ENCODE results near the gene ADAMTS17.

ADAMTS17 gene

GRCh38 chr15:99993681-99994131, 348.1 kb downstream of the ADAMTS17 start:
- no CpG with 5 or more reads among the region's 10 CpGs for WGBS (ENCODE audit: extremely low coverage, insufficient coverage, insufficient read length)
- no peaks in the 10 kb centered on the region for H3K79me2 ChIP-seq (ENCODE audit: control insufficient read depth, insufficient read depth, low read length, poor library complexity)
- H3K27me3 ChIP-seq (ENCODE audit: insufficient read depth, low read length): no peaks in the 10 kb centered on the region
- H3K36me3 ChIP-seq (ENCODE audit: control insufficient read depth in 1 of 2, insufficient read depth in 2 of 2, low read length in 2 of 2): no peaks in the 10 kb centered on the region
- H3K14ac ChIP-seq (ENCODE audit: low read length): no peak overlapping the region
- H3K27ac ChIP-seq (ENCODE audit: low read depth, low read length): no peak overlapping the region
- H2AFZ ChIP-seq (ENCODE audit: insufficient read depth, low read length, poor library complexity): no peak overlapping the region
- H2BK5ac ChIP-seq (ENCODE audit: low read depth, low read length, poor library complexity): no peak overlapping the region
- H3K18ac ChIP-seq (ENCODE audit: low read length): no peak overlapping the region
- no peak overlapping the region for H3K4me2 ChIP-seq (ENCODE audit: low read length)
- no peak overlapping the region for H2AK5ac ChIP-seq (ENCODE audit: low read length)
- no peak overlapping the region for H3K4me3 ChIP-seq (ENCODE audit: low read depth, low read length)
- peaks cover 2% of the 10 kb centered on the region for H3K9me3 ChIP-seq (ENCODE audit: insufficient read depth, low read depth, low read length)
- H4K12ac ChIP-seq (ENCODE audit: low read depth, low read length): no peak overlapping the region
- H3K9ac ChIP-seq (ENCODE audit: low read length): no peak overlapping the region
- H3K4ac ChIP-seq (ENCODE audit: low read depth, low read length): no peak overlapping the region
- no peaks in the 10 kb centered on the region for H3K79me1 ChIP-seq (ENCODE audit: low read length)
- no peak overlapping the region for H4K91ac ChIP-seq (ENCODE audit: low read depth, low read length)
- no peak overlapping the region for H3K23ac ChIP-seq (ENCODE audit: low read length)
- no peak overlapping the region for H2BK12ac ChIP-seq (ENCODE audit: low read length)
- H2BK120ac ChIP-seq (ENCODE audit: insufficient read depth, low read length, poor library complexity): no peak overlapping the region
- DNase-seq: no peak
- H4K8ac ChIP-seq (ENCODE audit: low read depth, low read length): no peak overlapping the region
- H3K4me1 ChIP-seq (ENCODE audit: control insufficient read depth in 1 of 2, insufficient read depth in 2 of 2, low read length in 2 of 2): peaks cover 5 to 12% of the 10 kb centered on the region in 2 experiments

DNA sequence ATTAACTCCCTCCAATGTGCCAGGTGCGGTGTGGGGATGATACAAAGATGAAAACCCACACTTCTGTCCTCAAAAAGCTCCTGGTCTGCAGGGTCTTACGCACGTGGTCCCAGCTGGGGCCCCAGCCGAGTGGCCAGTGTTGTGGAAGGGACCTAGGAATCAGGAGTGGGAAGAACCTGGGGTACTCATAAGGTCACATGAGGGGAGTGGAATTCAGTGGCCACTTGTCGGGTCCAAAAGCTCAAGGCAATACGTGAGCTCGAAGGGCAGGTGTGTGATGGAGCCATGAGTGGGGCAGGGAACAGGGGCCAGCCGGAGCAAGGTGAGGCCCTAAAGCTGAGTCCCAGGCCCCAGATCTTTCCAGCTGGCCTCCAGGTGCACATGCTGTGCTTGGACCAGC, 348.5 kb downstream of the ADAMTS17 start:
- no peak overlapping the region for H3K18ac ChIP-seq (ENCODE audit: low read length)
- no peak overlapping the region for H2AK5ac ChIP-seq (ENCODE audit: low read length)
- no peak overlapping the region for H4K91ac ChIP-seq (ENCODE audit: low read depth, low read length)
- H3K4me2 ChIP-seq (ENCODE audit: low read length): no peak overlapping the region
- H3K36me3 ChIP-seq (ENCODE audit: control insufficient read depth in 1 of 2, insufficient read depth in 2 of 2, low read length in 2 of 2): no peaks in the 10 kb centered on the region
- no peak overlapping the region for H3K4me3 ChIP-seq (ENCODE audit: low read depth, low read length)
- H3K4ac ChIP-seq (ENCODE audit: low read depth, low read length): no peak overlapping the region
- no peak overlapping the region for H2BK5ac ChIP-seq (ENCODE audit: low read depth, low read length, poor library complexity)
- H3K27me3 ChIP-seq (ENCODE audit: insufficient read depth, low read length): no peaks in the 10 kb centered on the region
- H2BK120ac ChIP-seq (ENCODE audit: insufficient read depth, low read length, poor library complexity): no peak overlapping the region
- H3K4me1 ChIP-seq (ENCODE audit: control insufficient read depth in 1 of 2, insufficient read depth in 2 of 2, low read length in 2 of 2): peaks cover 2 to 9% of the 10 kb centered on the region in 2 experiments
- no peak overlapping the region for H3K9ac ChIP-seq (ENCODE audit: low read length)
- no peak overlapping the region for H2BK12ac ChIP-seq (ENCODE audit: low read length)
- no peaks in the 10 kb centered on the region for H3K79me2 ChIP-seq (ENCODE audit: control insufficient read depth, insufficient read depth, low read length, poor library complexity)
- H2AFZ ChIP-seq (ENCODE audit: insufficient read depth, low read length, poor library complexity): no peak overlapping the region
- H3K9me3 ChIP-seq (ENCODE audit: insufficient read depth, low read depth, low read length): peaks cover 5% of the 10 kb centered on the region
- H3K27ac ChIP-seq (ENCODE audit: low read depth, low read length): no peak overlapping the region
- DNase-seq: no peak
- no peak overlapping the region for H3K23ac ChIP-seq (ENCODE audit: low read length)
- no CpG with 5 or more reads among the region's 8 CpGs for WGBS (ENCODE audit: extremely low coverage, insufficient coverage, insufficient read length)
- H4K12ac ChIP-seq (ENCODE audit: low read depth, low read length): no peak overlapping the region
- H3K79me1 ChIP-seq (ENCODE audit: low read length): no peaks in the 10 kb centered on the region
- no peak overlapping the region for H4K8ac ChIP-seq (ENCODE audit: low read depth, low read length)
- no peak overlapping the region for H3K14ac ChIP-seq (ENCODE audit: low read length)

DNA sequence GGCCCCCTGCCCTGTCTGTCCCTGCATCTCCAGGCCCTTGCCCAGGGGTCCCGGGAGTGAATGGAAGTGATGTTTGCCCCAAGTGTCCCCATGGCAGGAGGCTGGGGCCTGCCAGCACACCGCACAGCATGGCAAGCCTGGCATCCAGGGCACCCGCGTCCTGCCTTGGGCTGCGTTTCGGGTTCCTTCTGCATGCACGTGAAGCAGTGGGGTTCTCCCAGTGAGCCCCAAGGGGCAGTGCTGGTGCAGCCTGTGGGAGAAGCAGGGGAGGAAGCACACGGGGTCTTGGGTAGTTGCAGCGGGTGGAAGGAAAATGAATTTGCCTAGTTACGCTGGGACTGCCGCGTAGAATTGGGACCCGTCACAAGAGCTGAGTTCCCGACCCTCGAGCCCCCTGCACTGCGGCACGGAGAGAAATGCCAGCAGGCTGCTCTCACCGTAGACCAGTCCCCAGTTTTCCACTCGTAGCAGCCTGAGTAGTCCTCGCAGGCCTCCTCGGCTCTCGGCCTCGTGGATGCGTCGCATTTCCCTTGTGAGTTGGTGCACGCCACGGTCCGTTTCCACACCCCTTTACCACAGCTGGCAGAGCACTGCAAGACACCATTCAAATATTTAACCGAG, 349.1 kb downstream of the ADAMTS17 start:
- no peaks in the 10 kb centered on the region for H3K27me3 ChIP-seq (ENCODE audit: insufficient read depth, low read length)
- no peak overlapping the region for H4K8ac ChIP-seq (ENCODE audit: low read depth, low read length)
- H3K36me3 ChIP-seq (ENCODE audit: control insufficient read depth in 1 of 2, insufficient read depth in 2 of 2, low read length in 2 of 2): no peaks in the 10 kb centered on the region
- no peak overlapping the region for H2BK5ac ChIP-seq (ENCODE audit: low read depth, low read length, poor library complexity)
- no CpG with 5 or more reads among the region's 29 CpGs for WGBS (ENCODE audit: extremely low coverage, insufficient coverage, insufficient read length)
- no peak overlapping the region for H3K18ac ChIP-seq (ENCODE audit: low read length)
- H3K23ac ChIP-seq (ENCODE audit: low read length): no peak overlapping the region
- H2BK12ac ChIP-seq (ENCODE audit: low read length): no peak overlapping the region
- H4K91ac ChIP-seq (ENCODE audit: low read depth, low read length): no peak overlapping the region
- H3K14ac ChIP-seq (ENCODE audit: low read length): no peak overlapping the region
- peaks cover 5% of the 10 kb centered on the region for H3K9me3 ChIP-seq (ENCODE audit: insufficient read depth, low read depth, low read length)
- H3K27ac ChIP-seq (ENCODE audit: low read depth, low read length): no peak overlapping the region
- no peak overlapping the region for H3K4me2 ChIP-seq (ENCODE audit: low read length)
- H2AK5ac ChIP-seq (ENCODE audit: low read length): no peak overlapping the region
- H3K9ac ChIP-seq (ENCODE audit: low read length): no peak overlapping the region
- H3K4me3 ChIP-seq (ENCODE audit: low read depth, low read length): no peak overlapping the region
- H2AFZ ChIP-seq (ENCODE audit: insufficient read depth, low read length, poor library complexity): no peak overlapping the region
- no peaks in the 10 kb centered on the region for H3K79me1 ChIP-seq (ENCODE audit: low read length)
- H2BK120ac ChIP-seq (ENCODE audit: insufficient read depth, low read length, poor library complexity): no peak overlapping the region
- H4K12ac ChIP-seq (ENCODE audit: low read depth, low read length): no peak overlapping the region
- H3K4ac ChIP-seq (ENCODE audit: low read depth, low read length): no peak overlapping the region
- H3K4me1 ChIP-seq (ENCODE audit: control insufficient read depth in 1 of 2, insufficient read depth in 2 of 2, low read length in 2 of 2): peaks cover 2 to 6% of the 10 kb centered on the region in 2 experiments
- no peaks in the 10 kb centered on the region for H3K79me2 ChIP-seq (ENCODE audit: control insufficient read depth, insufficient read depth, low read length, poor library complexity)
- DNase-seq: no peak

GRCh38 chr15:99989095-99989494, 352.7 kb downstream of the ADAMTS17 start:
- Histone ChIP-seq H3K4me2 (ENCODE audit: low read length) (no peak overlapping the region), H3K27me3 (ENCODE audit: insufficient read depth, low read length) (no peaks in the 10 kb centered on the region), H3K79me1 (ENCODE audit: low read length) (peaks cover 2% of the 10 kb centered on the region), H3K18ac (ENCODE audit: low read length) (no peak overlapping the region), H3K9me3 (ENCODE audit: insufficient read depth, low read depth, low read length) (peaks cover 3% of the 10 kb centered on the region), H3K4me1 (ENCODE audit: control insufficient read depth in 1 of 2, insufficient read depth in 2 of 2, low read length in 2 of 2) (peaks cover 3 to 10% of the 10 kb centered on the region in 2 experiments), H2AFZ (ENCODE audit: insufficient read depth, low read length, poor library complexity) (no peak overlapping the region), H2BK5ac (ENCODE audit: low read depth, low read length, poor library complexity) (no peak overlapping the region), H4K8ac (ENCODE audit: low read depth, low read length) (no peak overlapping the region), H2BK12ac (ENCODE audit: low read length) (no peak overlapping the region), H4K12ac (ENCODE audit: low read depth, low read length) (no peak overlapping the region), H3K4me3 (ENCODE audit: low read depth, low read length) (no peak overlapping the region), H3K36me3 (ENCODE audit: control insufficient read depth in 1 of 2, insufficient read depth in 2 of 2, low read length in 2 of 2) (no peaks in the 10 kb centered on the region), H2AK5ac (ENCODE audit: low read length) (no peak overlapping the region), H3K14ac (ENCODE audit: low read length) (no peak overlapping the region), H3K79me2 (ENCODE audit: control insufficient read depth, insufficient read depth, low read length, poor library complexity) (no peaks in the 10 kb centered on the region), H2BK120ac (ENCODE audit: insufficient read depth, low read length, poor library complexity) (no peak overlapping the region), H4K91ac (ENCODE audit: low read depth, low read length) (no peak overlapping the region), H3K23ac (ENCODE audit: low read length) (no peak overlapping the region), H3K27ac (ENCODE audit: low read depth, low read length) (no peak overlapping the region), H3K4ac (ENCODE audit: low read depth, low read length) (no peak overlapping the region), H3K9ac (ENCODE audit: low read length) (no peak overlapping the region)
- WGBS (ENCODE audit: extremely low coverage, insufficient coverage, insufficient read length): no CpG with 5 or more reads among the region's 9 CpGs
- no peak for DNase-seq
